HUDEP-2 (cell line): ENCODE data around the gene VAPA.

Experiments
- DNase-seq, 76 experiments: peaks; one replicate each; lab custom pipeline; 2025; ENCODE audit not compliant: unreplicated experiment in 76 of 76; lab: John Stamatoyannopoulos, UW

VAPA gene

DNA sequence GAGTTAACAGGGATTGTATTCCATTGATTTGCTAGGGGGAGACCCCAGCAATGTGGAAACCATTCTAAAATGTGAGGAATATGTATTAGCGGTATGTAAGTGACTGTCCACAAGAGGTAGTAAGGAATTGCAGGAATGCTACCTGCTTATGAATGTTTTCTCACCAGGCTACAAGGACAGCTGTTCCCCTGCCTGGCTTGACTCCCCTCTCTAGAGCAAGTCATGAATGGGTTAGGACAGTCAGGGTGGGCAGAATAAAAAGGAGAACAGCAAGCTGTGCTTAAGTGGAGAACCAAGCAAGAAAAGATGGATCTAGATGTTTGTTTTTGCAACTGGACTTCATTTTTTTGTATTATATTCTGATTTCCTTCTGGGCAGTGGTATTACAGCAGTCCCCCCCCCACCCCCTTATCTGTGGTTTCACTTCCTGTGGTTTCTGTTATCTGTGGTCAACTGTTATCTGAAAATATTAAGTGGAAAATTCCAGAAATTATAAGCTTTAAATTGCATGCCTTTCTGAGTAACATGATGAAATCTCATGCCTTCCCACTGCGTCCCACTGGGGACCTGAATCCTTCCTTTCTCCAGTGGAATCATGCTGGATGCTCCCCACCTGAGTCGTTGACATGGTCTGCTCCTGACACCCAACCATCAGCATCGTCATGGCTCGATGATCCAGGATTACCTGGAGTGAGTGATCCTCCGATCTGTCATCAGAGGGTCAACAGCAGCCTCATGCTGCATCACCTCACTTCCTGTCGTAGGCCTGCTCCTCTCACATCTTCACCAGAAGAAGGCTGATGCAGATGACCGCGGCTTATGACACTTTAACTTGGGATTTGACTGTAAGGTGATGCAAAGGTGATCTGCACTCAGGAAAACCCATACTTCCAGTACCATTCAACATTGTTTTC lies 52.2 kb downstream of the VAPA start:
- DNase-seq, result no peak

DNA sequence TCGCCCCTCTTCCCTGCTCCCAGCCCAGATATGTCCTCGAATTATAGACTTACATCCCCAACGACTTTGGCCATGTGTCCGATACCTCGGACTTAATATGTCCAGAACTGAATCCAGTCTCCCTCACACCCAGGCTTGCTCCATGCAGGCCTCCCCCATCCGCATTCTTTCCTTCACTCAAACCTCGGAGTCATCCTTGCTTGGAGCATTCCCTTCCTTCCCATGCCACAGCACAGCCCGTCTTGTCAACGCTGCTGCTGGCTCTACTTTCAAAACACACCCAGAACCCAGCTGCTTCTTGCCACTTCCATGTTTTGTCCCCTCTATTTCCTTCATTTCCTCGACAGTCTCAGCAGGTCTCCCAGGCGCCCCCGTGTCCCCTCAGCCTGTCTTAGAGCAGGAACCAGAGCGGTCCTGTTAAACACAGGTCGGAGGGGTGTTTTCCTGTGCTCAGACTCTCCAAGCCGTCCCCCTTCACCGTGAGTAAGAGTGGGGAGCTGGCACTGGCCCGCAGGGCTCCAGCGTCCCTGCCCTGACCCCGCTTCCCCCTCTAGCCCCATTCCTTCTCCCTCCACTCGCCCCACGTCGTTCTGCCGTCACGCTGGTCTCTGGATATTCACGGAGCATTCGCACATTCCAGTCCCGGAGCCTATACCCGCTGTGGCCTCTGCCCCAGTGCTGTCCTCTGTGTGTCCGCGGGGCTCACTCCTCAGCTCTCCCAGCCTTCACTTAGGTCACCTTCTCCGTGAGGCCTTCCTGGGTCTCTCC lies 54.4 kb downstream of the VAPA start:
- no peak for DNase-seq

DNA sequence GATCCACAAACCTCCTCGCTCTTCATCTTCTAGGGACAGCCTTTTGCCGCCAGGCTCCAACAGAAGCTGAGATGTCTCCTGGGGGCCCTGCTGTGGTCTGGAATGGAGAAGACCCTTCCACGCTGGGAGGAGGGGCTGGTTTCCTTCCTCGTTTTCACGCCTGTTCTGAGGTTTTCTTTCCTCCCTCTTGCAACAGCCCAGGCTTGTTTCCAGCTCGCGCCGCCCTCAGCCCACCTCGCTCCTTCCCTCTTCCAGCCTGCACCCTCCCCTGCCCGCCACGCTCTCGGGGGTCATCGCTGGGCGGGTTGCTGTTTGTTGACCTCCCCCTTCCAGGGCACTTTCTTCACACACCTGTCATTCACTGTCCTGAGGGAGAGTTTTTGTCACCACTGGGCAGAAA lies 55.4 kb downstream of the VAPA start:
- DNase-seq, result no peak

DNA sequence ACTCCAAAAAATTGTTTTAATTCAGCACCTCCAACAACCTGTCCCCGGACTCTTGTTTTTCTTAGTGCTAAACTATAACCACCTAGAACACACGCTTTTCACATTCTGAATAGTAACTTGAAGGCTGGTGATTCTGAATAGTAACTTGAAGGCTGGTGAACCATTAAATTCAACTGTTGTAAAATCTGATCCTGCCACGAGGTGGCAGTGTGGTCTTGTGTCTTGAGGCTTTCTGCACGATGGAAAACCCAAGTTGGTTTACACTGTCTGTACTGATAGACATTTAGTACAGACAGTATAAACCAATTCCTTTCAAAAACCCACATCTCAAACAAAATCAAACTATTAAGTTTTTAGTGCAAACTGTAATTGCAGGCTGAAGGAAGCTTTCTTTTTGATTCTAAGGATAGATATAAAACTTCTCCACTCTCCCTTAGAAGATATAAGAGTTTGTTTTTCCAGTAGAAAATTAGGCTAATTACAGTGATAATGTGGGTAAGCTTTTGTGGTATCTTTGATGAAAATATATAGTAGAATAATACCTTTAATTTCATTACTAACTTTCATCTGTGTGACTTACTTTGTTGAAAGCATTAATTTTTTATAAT lies 57.6 kb downstream of the VAPA start:
- peak in 46 of 76 experiments; percentile 0 to 82 (median 22) for DNase-seq

DNA sequence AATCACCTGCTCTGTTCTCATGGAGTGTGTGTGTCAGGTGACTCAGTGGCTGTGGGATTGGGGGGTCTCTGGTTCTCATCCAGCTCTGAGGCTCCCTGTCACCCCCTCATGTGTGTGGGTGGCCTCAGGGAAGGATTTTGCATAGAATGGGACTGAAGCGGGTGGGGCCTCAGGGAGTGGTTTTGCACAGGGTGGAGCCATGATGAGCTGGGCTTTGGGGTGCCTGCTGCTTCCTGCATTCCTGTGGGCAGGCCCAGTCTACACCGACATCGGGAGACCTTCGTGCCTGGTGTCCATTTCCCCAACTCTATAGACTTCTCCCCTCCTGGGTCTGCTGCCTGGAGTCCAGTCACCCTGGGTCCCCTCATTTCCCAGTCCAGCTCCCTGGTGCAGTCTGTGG lies 59.7 kb downstream of the VAPA start:
- no peak for DNase-seq

DNA sequence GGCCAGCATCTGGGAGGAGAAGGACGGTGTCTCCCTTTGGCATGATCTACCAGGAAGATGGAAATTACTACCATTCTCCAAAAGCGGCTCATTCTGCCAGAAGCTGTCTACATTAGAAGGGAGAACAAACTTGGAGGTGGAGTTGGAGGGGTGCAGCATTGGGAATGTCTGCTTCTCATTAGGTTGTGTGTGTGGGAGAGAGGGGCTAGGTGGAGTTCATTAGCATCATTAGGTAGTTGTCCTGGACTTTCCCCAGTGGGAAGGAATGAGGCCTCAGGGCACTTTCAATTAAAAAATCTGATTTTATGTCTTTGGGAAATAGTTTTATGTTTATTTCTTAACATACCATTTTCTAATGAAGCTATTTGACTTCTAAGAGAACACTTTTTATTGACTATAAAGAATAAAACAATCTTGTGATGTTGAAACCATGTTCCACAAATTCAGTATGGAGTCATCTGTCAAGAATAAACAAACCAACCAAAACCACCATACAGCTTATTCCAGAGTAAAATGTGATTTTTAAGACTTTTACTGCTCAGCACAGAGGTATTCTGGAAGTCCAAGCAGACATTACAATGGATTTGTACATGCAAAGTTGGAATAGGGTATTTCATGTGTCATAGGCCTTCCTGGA lies 60.6 kb downstream of the VAPA start:
- no peak for DNase-seq

DNA sequence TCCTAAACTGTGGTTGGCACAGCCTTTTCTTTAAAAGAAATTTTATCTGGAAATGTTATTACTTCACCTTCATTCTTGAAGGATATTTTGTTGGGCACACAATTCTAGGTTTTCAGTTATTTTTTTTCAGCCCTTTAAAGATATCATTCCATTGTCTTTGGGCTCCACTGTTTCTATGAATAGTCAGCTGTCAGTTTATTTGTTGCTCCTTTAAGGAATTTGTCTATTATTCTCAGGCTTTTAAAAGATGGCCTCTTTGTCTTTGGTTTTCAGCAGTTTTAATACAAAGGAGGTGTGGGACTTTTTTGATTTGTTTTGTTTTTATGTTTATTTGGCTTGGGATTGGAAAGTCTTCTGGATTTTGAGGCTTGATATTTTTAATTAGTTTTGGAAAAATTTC lies 61.8 kb downstream of the VAPA start:
- DNase-seq, result no peak

DNA sequence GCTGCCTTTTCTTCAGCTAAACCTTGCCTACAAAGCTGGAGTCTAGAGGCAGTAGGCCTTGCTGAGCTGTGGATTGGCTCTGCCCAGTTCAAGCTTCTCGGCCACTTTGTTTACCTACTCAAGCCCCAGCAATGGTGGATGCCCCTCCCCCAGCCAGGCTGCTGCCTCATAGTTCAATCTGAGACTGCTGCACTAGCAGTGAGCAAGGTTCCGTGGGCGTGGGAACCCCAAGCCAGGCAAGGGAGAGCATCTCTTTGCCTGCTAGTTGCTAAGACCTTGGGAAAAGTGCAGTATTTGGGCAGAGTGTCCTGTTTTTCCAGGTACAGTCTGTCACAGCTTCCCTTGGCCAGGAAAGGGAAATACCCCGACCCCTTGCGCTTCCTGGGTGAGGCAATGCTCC lies 68.9 kb downstream of the VAPA start:
- no peak for DNase-seq

DNA sequence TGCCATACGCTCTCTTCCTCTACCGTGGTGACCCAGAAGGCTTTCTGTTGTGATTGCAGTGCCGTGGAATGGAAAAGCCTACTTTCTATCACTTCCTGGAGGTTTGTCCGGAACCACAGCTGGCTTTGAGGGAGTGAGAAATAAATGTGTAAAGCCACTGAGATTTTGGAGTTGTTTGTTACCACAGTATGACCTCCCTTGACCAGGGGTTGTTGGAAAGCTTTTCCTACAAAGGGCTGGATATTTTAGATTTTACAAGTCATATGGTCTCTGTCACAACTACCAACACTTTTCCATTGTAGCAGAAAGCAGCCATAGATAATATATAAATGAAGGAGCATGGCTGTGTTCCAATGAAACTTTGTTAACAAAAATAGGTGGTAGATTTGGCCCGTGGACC lies 70.3 kb downstream of the VAPA start:
- no peak for DNase-seq

DNA sequence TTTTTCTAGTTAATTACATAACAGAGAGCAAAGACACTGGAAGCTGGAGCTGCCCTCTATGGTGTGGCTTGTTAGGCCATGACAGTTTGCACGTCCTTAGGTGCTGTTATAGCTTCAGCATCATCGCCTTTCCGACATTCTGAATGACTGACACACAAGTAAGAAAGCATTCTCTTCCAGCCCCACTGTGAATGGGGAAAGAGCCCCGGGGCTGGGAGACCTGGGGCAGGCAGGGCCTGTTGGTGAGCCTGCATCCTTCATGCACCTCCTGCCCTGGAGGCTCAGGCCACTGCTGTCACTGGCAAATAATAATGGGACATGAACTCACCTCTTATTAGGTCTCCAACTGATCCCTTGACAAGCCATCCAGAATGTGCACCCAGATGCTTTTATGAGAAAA lies 71.8 kb downstream of the VAPA start:
- no peak for DNase-seq

DNA sequence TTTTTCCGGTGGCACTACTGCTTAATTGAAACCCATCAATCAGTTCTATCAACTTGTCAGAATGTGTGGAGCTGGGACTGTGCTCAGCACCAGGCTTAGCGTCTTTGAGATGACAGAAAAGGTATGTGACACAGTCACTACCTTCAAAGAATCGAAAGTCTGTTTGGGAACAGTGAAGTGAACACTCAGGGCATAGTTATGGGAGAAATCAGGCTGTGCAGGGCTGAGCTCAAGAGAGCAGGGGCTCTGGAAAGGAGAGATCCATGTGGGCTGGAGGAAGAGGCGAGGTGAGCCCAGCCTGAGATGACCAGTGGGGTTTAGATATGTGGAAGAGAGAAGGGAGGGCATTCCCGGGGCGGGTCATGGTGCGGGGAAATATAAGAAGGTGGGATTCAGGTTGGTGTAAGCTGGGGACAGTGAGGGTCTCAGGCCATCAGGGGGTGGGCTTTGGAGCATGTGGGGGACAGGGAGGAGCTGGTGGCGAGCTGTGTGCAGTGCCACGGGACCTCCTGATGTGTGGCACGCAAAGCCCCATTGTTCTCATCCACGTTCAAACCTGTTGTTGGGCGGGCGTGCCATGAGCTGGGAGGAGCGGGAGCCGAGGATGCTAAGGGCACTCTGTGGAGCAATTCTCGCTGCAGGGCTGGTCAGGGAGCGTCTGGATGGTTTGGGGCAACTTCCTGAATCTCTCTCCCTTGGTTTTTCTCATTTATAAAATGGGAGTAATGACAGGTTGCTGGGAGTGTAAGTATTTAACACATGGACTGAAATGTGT lies 72.5 kb downstream of the VAPA start:
- DNase-seq, result no peak

DNA sequence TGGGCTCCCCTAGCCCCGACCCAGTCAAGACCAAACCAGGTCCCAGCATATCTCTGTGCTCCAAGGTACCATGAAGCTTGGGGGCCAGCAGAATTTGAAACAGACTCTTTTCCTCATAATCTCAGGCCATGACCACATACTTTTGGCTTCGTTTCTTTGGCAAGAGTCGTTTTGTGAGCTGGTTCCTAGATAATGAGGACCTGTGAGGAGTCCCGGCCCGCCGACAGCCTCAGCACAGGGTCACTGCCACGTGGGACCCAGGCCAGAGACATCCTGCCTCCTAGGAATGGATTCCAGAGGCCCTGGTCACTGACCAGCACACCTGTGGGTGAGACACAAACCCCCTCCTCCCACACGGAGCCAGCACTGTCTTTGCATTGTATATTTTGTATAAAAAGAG lies 73.5 kb downstream of the VAPA start:
- no peak for DNase-seq

DNA sequence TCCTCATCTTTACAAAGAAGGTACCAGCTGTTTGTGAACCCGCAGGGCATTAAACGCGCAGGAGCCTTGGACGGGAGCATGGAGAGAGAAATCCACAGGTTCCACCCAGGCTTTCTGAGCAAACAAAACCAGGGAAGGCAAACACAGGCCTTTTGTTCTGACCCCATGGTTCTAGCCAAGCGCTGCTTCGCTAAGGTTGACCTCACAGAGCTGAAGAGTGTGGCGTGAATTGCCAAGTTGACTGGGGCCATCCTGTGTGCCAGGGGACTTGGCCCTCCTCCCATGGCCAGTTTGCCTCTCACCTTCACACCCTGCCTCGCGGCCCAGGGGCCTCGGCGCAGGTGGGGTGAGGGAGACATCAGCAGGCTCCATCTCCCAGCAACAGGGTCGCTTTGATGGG lies 74.1 kb downstream of the VAPA start:
- no peak for DNase-seq

DNA sequence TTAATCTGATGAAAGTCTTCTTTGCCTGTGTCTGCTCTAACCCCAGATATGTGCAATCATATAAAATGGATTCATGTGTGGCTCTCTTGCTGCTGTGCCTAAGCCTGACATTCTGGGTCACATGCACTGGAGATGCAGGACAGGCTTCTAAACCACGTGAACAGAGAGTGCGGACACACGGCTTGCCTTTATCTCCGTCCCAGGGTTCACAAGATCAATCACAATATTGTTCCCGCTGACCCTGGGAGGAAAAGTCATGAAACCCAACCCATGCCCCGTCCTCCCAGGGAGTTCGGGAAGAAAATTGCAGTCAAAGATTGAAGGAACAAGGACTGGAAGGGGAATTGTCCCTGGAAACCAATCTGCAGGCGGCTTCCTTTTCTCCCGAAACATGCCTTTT lies 74.8 kb downstream of the VAPA start:
- no peak for DNase-seq

DNA sequence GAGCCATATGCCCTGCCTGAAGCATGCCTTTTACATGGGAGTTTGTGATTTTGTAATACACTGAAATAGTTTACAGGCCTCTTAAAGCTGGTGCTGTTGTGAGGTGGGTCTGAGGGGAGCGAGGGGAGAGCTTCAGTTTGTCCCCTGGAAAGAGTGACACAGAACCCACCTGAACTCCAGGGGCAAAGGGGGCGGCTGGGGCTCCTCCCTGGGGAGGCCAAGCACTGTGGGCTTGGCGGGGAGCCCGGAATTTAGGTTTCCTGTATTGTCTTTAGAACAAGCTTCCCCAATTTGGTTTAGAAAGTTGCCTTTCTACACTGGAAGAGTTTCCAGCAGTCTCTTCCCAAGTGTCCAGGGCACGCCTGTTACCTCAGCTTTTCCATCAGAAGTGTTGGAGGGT lies 75.7 kb downstream of the VAPA start:
- no peak for DNase-seq

DNA sequence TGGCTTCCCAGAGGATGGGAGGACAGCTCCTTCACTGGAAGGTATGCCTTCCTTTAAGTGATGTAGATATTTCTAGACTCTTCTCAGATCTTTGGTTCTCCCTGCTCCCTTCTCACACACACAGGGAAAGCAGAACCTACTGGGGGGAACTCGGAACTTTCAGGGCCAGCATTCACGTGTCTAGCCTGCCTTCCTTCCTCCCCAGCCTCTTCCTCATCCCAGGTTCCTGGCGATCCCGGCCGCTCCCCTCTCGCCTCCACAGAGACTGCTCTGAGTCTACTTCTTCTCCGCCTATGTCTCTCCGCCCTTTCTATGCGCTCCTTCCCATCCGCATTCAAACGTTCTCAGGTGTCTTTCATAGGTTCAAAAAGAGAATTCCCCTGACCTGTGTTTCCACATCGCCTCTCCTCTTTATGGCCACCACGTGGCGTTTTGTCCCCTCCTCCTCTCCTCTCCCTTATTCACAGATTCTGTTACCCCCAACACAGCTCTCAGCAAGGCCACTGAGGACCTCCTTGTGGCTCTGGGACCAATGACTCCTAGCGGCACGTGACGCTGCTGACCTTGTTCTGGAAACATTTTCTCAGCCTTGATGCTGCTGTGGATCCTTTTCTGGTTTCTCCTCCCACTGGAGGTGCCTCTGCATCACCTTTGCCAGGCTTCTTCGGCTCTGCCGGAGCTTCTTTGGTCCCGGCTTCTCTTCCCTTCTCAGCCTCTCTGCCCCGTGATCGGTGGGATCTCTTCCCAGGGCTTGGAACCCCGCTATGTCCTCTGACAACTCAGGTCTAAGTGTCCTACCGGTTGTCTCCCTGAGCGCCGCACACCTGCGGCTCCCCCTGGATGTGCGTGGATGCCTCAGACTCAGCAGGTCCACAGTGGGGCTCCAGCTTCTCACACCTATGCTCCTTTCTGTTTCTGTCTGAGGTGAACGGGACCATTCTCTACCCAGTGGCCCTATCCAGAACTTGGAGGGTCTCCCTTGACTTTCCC lies 77.5 kb downstream of the VAPA start:
- DNase-seq, result no peak

DNA sequence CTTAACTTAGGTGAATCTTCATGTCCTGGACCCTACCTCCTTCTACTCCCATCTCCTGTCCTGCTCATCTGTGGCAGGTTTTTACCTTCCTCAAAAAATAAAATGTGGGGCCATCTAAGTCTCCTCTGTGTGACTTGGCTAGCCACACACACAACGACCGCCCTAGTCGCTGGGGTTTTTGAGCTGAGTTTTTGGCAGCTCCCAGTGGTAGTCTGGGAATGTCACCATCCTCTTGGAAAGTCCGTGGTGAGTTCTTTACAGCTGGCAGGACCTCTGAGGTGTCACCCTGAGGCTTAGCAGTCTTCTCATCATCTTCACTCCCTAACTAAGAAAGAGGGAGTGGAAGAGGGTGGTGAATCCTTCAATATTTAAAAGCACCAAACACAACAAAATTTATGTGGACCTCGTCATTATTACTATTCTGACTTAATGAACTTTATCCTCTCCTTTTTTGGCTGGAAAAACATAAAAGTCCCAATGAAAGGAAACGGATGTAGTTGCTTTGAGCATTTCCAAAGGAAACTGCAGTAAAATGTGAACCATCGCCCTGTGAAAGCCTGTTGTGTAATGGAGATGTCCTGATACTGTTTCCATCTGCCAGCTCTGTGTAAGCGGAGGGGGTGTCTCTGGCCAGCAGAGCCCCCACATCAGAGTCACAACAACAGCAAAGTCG lies 78.6 kb downstream of the VAPA start:
- DNase-seq, result no peak

DNA sequence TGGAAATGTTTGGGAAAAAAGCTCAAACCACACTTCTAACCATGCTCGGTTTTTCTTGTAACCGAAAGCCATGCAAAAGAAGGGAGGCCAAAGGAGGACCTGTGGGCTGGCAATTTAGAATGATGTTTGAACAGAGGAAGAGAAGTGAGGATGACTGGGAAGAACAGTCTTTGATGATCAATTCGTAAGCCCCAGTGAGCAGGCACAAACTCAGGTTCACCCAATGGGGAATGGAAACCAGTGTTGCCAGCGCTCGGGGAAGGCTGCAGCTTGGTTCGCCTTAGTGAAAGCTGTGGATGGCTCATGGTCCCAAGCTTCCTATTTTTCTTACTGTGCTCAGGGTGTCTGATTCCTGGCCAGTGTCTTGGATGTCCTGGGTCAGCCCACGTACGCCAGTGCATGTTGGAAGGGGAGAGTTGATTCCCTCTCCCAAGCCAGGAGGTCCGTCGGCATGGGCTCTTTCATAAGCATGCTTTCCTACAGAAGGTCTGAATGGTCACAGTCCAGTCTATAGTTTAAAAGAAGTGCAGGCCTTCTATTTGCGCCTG lies 79.2 kb downstream of the VAPA start:
- DNase-seq, result no peak
